Esophagus squamous epithelium (tissue), 5 donors: Measurements from ENCODE around the gene IL33. TPM values are rescaled to one million over a fixed set of nuclear protein-coding genes. Genes with fewer than 3 reads are reported as not detected.

Experiments used
- DNase-seq: peaks from one replicate; lab custom pipeline; 2025; lab: John Stamatoyannopoulos, UW
- H3K27ac ChIP-seq, 4 donors: fragments of 200-600 bp; sonication (generic); one replicate each; pipeline ENCODE4 v1.5.1; 2016 to 2019; ENCODE audit warnings: mild to moderate bottlenecking in 1 of 4
- H3K27me3 ChIP-seq, 4 donors: fragments of 200-600 bp; sonication (generic); 1 replicate in 3 of 4; 2 replicates in 1 of 4; pipeline versions ENCODE4 v1.5.1 to v1.6.0; 2017 to 2021; ENCODE audit warnings: antibody characterized with exemption in 1 of 4
- H3K36me3 ChIP-seq, 3 donors: fragments of 200-600 bp; sonication (generic); one replicate each; pipeline ENCODE4 v1.5.1; 2016 to 2019
- H3K4me1 ChIP-seq, 3 donors: fragments of 200-600 bp; sonication (generic); one replicate each; pipeline ENCODE4 v1.5.1; 2017 to 2019
- H3K4me3 ChIP-seq, 4 donors: fragments of 200-600 bp; sonication (generic); 1 replicate in 3 of 4; 2 replicates in 1 of 4; pipeline ENCODE4 v1.5.1; 2016 to 2019; ENCODE audit warnings: mild to moderate bottlenecking in 2 of 4, moderate library complexity in 1 of 4
- H3K9me3 ChIP-seq, 3 donors: fragments of 200-600 bp; sonication (generic); one replicate each; pipeline ENCODE4 v1.5.1; 2016 to 2019
- POLR2A ChIP-seq, 4 donors: fragments of 450-650 bp; IDR thresholded peaks; one replicate each; pipeline ENCODE4 v1.6.1; 2017; ENCODE audit warnings: antibody characterized with exemption in 4 of 4, mild to moderate bottlenecking in 4 of 4, moderate library complexity in 3 of 4
- WGBS, 2 donors: methylation state at CpG; one replicate each; pipeline ENCODE4 v1.1.5; 2018; 5-methylcytosine and 5-hydroxymethylcytosine counted together
- intact Hi-C: fragments of 100-400 bp; cut with DNase I; formaldehyde crosslinking; loops from one replicate; pipeline ENCODE4 v1.15.0; 2022
- total RNA-seq, 4 donors: library from RNA; depleted of rRNA; stranded (reverse); fragments of >200 nt; gene quantifications; one replicate each; pipeline ENCODE4 v1.1.0, GENCODE V29; 2016
- TF ChIP-seq, protein P1 (sequence below), 6 experiments: fragments of 450-650 bp in 4 of 6; fragments of 200-600 bp in 2 of 6; sonication (generic) in 2 of 6; IDR thresholded peaks; one replicate each; pipeline ENCODE4 v1.5.1; 2016 to 2019; ENCODE audit warnings: antibody characterized with exemption in 6 of 6, mild to moderate bottlenecking in 4 of 6, moderate library complexity in 4 of 6
- donor health status: DM: yes; HTN: yes; CAD: no.

Gene IL33
- total RNA-seq, 4 donors from 2014 or later: 1.9 to 34.0 (median 18.0) TPM

DNA sequence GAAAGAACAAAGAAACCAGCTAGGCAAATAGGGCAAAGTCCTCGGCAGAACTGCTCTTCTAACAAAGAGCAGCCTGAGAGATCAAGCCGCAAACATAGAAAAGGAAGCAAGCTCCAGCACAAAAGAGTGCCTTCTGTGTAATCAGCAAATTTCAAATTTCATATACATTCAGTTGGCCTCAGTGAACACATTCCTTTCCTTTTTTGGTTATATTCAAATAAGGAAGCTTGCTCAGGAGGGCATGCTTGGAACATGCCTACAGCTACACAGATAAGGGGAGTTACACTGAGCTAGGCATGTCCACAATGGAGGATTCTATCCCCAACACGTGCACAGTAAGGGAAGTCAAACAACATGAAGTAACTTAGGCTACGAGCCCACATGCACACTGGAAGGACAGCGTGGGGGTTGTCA is 23.4 kb downstream of the IL33 start:
- WGBS, 2 donors: 50 to 57% methylated on average over 5 of the region's 5 CpGs
- TF ChIP-seq, protein P1, sequence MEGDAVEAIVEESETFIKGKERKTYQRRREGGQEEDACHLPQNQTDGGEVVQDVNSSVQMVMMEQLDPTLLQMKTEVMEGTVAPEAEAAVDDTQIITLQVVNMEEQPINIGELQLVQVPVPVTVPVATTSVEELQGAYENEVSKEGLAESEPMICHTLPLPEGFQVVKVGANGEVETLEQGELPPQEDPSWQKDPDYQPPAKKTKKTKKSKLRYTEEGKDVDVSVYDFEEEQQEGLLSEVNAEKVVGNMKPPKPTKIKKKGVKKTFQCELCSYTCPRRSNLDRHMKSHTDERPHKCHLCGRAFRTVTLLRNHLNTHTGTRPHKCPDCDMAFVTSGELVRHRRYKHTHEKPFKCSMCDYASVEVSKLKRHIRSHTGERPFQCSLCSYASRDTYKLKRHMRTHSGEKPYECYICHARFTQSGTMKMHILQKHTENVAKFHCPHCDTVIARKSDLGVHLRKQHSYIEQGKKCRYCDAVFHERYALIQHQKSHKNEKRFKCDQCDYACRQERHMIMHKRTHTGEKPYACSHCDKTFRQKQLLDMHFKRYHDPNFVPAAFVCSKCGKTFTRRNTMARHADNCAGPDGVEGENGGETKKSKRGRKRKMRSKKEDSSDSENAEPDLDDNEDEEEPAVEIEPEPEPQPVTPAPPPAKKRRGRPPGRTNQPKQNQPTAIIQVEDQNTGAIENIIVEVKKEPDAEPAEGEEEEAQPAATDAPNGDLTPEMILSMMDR (IDR thresholded peaks at IDR 0.05): no peak
- TF ChIP-seq POLR2A (IDR thresholded peaks at IDR 0.05): no peak
- Histone ChIP-seq H3K4me1 (peaks cover 0 to 33% (median 20%) of the 10 kb centered on the region in 3 donors), H3K27ac (peak overlapping the region in 1 of 4 donors; percentile 39), H3K36me3 (no peaks in the 10 kb centered on the region), H3K27me3 (no peaks in the 10 kb centered on the region), H3K4me3 (no peak overlapping the region), H3K9me3 (no peaks in the 10 kb centered on the region)
- DNase-seq: no peak
- intact Hi-C loops: no loop called here

GRCh38 chr9:6239694-6240093 is 24.1 kb downstream of the IL33 start:
- H3K27ac ChIP-seq: no peak overlapping the region
- H3K4me1 ChIP-seq: peaks cover 0 to 33% (median 20%) of the 10 kb centered on the region in 3 donors
- 72 to 90% methylated on average over 2 of the region's 2 CpGs for WGBS, 2 donors
- intact Hi-C loops: no loop called here
- H3K4me3 ChIP-seq: no peak overlapping the region
- no peak for DNase-seq
- no peaks in the 10 kb centered on the region for H3K27me3 ChIP-seq
- TF ChIP-seq, protein P1 (IDR thresholded peaks at IDR 0.05): no peak
- TF ChIP-seq POLR2A (IDR thresholded peaks at IDR 0.05): no peak
- H3K36me3 ChIP-seq: no peaks in the 10 kb centered on the region
- H3K9me3 ChIP-seq: no peaks in the 10 kb centered on the region

GRCh38 chr9:6243746-6244145 is 28.1 kb downstream of the IL33 start:
- no peak overlapping the region for H3K27ac ChIP-seq
- peaks cover 0 to 10% (median 9%) of the 10 kb centered on the region in 3 donors for H3K4me1 ChIP-seq
- intact Hi-C loops: no loop called here
- no peaks in the 10 kb centered on the region for H3K27me3 ChIP-seq
- no peak for DNase-seq
- TF ChIP-seq POLR2A (IDR thresholded peaks at IDR 0.05): no peak
- TF ChIP-seq, protein P1 (IDR thresholded peaks at IDR 0.05): no peak
- no peaks in the 10 kb centered on the region for H3K36me3 ChIP-seq
- H3K4me3 ChIP-seq: no peak overlapping the region
- H3K9me3 ChIP-seq: no peaks in the 10 kb centered on the region

DNA sequence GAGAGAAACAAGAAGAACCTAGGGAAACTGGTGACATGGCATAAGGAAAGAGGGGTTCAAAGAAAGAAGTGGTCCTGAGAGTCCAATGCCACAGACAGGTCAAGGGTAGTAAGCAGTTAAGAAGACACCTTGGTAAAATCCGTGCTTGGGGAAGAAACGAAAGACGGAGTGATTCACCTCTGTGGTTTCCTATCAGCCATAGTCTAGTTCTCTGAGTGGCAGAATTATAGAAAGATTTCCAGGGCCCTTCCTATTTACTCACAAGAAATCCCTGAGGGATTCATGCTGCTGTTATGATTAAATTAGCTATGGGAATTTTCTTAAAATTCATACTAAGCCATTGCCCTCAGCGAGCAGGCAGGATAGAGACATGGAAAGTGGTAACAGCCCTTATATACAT is 31.7 kb downstream of the IL33 start:
- no peak for TF ChIP-seq POLR2A (IDR thresholded peaks at IDR 0.05)
- TF ChIP-seq, protein P1 (IDR thresholded peaks at IDR 0.05): no peak
- DNase-seq: no peak
- no peak overlapping the region for H3K27ac ChIP-seq
- WGBS, 2 donors: 39 to 43% methylated on average over 4 of the region's 4 CpGs
- no peaks in the 10 kb centered on the region for H3K27me3 ChIP-seq
- intact Hi-C loops: no loop called here
- H3K36me3 ChIP-seq: peaks cover 0 to 6% (median 0%) of the 10 kb centered on the region in 3 donors
- H3K4me1 ChIP-seq: no peaks in the 10 kb centered on the region
- no peaks in the 10 kb centered on the region for H3K9me3 ChIP-seq
- no peak overlapping the region for H3K4me3 ChIP-seq

- TF ChIP-seq, protein P1 (IDR thresholded peaks at IDR 0.05): no peak
- TF ChIP-seq POLR2A (IDR thresholded peaks at IDR 0.05): no peak
- 58 to 64% methylated on average over 3 of the region's 3 CpGs for WGBS, 2 donors
- H3K4me3 ChIP-seq: no peak overlapping the region
- peaks cover 0 to 5% (median 0%) of the 10 kb centered on the region in 3 donors for H3K36me3 ChIP-seq
- peaks cover 12 to 30% (median 22%) of the 10 kb centered on the region in 3 donors for H3K4me1 ChIP-seq
- DNase-seq: no peak
- H3K27ac ChIP-seq: no peak overlapping the region
- no peaks in the 10 kb centered on the region for H3K27me3 ChIP-seq
- intact Hi-C loops: no loop called here
- peaks cover 0 to 4% (median 3%) of the 10 kb centered on the region in 3 donors for H3K9me3 ChIP-seq
These were observed 53.3 kb downstream of the IL33 start for GRCh38 chr9:6268826-6269397.
